HG03558 (cell line): ENCODE data around the gene FBXL19.

Experiments used
- ATAC-seq: cut with Tn5 transposase; IDR thresholded peaks from one replicate; pipeline ENCODE4 v1.9.1; 2021; ENCODE audit warnings: moderate number of reproducible peaks; ENCODE audit not compliant: unreplicated experiment; ENCODE audit errors: extremely low read depth

The FBXL19 gene

DNA sequence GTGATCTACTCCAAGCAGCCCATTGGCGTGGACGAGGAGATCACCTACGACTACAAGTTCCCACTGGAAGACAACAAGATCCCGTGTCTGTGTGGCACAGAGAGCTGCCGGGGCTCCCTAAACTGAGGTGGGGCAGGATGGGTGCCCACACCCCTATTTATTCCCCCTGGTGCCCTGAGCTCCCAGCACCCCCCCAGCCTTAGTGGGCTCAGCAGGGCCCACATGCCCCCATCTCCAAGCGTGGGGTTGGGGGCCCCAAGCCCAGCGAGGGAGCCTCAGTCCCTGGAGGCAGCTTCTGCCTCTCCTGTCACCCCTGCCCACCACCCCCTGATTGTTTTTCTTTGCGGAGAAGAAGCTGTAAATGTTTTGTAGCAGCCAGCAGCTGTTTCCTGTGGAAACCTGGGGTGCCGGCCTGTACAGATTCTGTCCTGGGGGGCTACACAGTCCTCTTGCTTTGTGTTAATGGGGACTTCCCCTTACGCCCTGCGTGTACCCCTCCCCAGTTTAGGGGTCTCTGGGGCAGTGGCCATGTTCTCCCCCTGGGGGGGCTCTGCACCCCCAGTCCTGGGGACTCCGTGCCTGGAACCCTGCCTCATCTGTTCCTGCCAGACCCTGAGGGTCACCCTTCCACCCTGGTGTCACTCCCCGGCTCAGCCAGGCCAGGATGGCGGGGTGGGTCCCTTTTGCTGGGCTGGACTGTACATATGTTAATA lies 60.7 kb downstream of the FBXL19 start:
- no peak for ATAC-seq

DNA sequence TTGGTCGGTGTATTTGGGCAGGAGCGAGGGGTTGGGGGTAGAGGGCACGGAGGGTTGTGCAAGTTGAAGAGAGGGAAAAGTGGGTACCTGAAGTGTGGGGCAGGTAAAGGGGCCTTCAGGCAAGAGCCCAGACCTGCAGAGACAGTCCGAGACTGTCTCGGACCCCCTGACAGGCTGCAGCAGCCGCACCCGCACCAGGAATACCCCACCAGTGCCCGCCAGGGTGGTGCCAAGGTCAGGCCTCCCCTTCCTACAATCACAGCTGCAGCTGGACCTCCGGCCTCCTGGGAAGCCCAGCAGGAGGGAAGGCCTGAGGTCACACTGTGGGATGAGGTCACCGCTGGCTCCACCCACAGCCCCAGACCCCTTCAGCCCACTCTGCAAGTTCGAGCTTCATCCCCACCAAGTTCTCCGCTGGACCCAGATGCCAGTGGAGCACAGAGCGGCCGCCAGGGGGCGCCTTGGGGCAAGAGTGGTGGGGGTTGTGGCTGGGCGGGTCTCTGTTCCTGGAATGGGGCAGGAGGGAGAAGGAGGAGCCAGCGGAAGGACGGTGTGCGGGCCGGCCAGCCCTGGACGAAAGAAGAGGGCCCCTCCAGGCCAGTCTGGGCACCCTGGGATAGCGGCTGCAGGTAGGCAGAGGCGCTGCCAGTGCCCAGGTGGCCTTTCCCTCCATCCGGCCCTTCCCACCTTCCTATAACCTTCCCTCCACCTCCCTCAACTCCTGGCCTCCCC lies 61.5 kb downstream of the FBXL19 start, which contains the start of gene HSD3B7:
TSS of gene HSD3B7 (plus strand) at position 539 of the 732 bp plus-strand sequence. CDS start 452 bp downstream, outside the sequence.
- ATAC-seq = no peak

DNA sequence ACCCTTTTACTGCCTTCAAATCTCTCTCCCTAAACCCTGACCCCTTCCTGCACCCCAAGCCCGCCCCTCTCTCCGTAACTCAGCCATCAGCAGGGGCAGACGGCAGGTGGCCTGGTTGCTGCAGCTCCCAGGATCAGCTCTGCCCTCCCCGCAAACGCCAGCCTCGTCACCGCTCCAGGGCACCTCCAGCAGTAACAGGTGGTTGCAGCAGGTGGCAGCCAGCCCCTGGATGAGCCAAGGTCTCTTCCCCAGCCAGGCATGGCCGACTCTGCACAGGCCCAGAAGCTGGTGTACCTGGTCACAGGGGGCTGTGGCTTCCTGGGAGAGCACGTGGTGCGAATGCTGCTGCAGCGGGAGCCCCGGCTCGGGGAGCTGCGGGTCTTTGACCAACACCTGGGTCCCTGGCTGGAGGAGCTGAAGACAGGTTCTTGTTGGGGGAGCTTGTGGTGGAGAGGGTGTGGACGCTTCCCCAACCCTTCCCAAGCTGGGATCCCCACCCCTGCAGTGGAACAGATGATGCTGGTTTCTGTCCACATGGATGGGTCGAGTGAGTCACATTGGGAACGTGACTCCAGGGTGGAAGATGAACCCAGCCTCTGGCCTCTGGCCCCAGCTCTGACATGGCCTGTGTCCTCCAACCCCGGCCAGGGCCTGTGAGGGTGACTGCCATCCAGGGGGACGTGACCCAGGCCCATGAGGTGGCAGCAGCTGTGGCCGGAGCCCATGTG lies 62.2 kb downstream of the FBXL19 start:
- ATAC-seq = no peak

DNA sequence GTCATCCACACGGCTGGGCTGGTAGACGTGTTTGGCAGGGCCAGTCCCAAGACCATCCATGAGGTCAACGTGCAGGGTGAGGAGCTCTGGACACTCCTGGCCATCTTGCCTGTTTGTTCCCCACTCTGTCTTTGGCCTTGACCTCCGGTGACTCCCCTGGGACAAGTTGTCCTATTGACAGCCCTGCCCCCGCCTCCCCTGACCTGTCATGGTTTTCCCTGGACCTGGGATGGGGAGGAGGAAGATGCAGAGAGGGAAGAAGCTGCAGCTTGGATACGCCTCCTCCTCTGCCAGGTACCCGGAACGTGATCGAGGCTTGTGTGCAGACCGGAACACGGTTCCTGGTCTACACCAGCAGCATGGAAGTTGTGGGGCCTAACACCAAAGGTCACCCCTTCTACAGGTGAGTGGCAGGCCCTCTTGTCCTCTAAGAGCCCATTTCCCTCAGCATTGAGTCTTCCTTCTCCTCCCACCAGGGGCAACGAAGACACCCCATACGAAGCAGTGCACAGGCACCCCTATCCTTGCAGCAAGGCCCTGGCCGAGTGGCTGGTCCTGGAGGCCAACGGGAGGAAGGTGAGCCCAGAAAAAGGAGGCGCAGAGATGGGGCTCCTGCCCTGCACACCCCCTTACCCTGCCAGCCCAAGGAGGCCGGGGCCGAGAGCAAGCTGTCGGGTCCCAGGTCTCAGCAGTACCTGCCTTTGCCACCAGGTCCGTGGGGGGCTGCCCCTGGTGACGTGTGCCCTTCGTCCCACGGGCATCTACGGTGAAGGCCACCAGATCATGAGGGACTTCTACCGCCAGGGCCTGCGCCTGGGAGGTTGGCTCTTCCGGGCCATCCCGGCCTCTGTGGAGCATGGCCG lies 63.0 kb downstream of the FBXL19 start:
- ATAC-seq = no peak

DNA sequence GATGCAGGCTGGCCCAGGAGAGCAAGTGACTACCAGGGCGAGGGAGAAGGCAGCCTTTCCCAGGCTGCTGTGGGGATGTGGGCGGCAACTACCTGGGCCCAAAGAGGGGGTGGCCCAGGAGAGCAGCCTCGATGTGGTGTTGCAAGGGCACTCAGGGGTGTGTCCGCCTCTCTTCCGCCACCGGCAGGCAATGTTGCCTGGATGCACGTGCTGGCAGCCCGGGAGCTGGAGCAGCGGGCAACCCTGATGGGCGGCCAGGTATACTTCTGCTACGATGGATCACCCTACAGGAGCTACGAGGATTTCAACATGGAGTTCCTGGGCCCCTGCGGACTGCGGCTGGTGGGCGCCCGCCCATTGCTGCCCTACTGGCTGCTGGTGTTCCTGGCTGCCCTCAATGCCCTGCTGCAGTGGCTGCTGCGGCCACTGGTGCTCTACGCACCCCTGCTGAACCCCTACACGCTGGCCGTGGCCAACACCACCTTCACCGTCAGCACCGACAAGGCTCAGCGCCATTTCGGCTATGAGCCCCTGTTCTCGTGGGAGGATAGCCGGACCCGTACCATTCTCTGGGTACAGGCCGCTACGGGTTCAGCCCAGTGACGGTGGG lies 64.3 kb downstream of the FBXL19 start:
- no peak for ATAC-seq

DNA sequence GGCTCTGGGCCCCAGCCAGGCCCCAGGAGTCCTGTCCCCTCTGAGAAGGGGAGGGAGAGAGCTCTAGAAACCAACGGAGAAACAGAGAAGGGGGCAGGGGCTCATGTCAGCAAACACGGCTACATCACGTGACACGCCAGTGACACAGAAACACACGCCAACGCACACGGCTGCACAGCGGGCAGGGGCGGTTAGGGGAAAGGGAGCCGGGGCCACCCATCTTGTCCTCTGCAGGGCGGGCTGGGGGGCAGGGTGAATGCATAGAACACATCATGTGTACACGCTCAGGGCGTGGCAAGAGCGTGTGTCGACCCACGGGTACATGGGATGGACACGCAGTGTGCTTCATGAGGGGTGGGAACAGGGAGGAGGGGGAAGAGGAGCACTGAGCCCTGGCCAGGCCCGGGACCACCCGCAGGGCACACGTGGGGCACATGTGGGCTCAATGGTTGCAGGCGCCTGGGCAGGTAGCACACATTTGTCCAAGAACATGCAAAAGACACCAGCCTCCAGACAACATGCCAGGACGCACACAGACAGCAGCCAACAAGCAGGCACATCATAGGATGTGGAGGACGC lies 66.2 kb downstream of the FBXL19 start:
- no peak for ATAC-seq

DNA sequence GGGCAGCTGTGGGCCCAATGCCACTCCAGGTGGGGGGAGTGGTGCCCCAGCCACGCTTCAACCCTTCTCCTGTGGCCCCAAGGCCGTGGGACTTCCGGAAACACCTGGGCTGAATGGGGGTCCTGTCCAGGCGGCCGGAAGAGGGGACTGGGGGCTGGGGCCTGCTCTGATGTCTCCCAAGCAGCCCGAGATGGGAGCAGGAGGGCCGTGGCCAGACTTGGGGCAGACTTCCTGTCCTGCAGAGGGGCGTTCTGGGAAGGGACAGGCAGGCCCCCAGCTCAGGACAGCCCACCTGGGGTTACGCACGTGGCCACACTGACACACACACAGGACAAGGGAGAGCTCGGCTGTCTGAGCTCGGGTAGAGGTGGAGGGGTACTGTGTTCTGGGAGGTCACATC lies 66.7 kb downstream of the FBXL19 start:
- no peak for ATAC-seq

DNA sequence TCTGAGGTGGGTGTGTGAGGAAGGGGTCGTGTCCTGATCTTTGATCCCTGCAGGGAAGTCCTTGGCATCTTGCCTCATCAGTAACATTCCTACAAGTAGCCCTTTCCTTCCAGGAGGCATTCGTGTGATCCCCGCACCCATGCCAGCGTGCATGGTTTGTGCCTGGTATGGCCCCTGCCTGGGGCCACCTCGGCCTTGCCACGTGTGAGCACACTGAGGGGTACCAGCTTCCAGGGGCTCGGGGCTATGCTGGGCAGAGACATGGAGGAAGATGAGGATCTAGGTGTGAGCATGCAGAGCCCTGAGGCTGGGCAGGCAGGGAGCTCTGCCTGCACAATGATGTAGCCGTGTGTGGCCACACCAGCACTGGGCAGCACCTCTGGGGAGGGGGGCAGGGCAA lies 67.7 kb downstream of the FBXL19 start:
- ATAC-seq = no peak

DNA sequence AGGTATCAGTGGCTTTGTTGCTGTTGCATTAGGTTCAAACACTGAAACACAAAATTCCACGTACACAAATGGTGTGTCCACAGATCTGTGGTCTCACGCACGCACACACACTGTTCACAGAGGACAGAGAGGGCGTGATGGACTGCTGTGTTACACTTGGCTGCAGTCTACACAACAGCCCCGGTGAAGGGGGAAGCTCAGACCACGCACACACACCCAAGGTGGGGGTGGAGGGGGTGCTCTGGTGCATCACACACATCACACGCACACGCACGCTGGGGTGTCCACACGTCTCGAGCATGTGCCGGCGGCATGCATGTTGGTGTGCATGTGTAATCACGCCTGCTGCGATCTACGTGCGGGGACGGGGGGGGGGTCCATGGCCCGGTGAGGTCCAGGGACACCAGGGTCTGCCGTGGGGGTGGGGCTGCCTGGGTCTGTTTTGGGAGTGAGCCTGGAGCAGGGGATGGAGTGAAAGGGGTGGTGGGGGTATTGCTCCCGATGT lies 69.0 kb downstream of the FBXL19 start:
- ATAC-seq = no peak

DNA sequence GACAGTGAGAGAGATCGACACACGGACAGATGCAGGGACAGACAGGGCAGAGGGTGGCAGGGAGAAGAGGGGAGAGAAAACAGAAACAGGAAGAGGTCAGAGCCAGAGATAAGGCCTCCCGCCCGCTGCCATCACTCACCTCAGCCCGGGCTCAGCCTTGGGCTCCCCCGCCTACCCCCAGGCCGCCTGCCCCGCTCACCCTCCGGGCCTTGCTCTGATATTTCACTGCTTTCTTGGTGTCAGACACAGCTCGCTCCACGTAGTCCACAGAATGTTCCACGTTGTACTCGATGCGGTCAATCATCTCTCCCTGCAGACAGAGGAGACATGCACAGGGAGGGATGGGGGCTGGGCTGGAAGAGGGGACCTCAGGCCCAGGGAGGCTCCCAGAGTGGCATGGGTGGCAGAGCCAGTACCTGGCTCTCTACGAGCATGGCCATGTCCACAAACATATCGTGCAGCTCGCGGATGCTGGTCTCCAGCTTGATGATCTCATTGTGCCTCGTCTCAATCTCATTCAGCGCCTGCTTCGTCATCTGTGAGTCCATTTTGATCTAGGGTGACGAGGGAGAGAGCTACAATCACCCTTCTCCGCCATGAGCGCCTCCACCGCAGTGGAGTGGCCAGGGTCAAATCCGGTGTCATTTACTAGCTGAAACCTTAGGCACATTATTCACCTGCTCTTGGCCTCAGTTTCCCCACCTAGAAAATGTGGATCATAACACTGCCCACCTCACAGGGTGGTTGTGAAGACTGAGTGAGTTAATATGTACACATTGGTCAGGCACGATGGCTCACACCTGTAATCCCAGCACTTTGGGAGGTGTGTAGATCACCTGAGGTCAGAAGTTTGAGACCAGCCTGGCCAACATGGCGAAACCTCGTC lies 69.8 kb downstream of the FBXL19 start:
- no peak for ATAC-seq

DNA sequence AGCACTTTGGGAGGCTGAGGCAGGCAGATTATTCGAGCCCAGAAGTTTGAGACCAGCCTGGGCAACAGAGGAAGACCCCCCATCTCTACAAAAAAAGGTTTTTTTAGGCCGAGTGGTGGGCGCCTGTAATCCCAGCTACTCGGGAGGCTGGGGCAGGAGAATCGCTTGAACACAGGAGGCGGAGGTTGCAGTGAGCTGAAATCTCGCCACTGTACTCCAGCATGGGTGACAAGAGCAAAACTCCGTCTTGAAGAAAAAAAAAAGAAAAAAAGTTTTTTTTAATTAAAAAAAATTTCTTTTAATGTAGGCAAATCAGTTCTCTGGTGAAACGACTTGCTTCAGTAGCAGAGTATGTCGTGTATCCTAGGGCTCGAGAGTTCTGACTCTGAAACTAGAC lies 72.6 kb downstream of the FBXL19 start:
- no peak for ATAC-seq

DNA sequence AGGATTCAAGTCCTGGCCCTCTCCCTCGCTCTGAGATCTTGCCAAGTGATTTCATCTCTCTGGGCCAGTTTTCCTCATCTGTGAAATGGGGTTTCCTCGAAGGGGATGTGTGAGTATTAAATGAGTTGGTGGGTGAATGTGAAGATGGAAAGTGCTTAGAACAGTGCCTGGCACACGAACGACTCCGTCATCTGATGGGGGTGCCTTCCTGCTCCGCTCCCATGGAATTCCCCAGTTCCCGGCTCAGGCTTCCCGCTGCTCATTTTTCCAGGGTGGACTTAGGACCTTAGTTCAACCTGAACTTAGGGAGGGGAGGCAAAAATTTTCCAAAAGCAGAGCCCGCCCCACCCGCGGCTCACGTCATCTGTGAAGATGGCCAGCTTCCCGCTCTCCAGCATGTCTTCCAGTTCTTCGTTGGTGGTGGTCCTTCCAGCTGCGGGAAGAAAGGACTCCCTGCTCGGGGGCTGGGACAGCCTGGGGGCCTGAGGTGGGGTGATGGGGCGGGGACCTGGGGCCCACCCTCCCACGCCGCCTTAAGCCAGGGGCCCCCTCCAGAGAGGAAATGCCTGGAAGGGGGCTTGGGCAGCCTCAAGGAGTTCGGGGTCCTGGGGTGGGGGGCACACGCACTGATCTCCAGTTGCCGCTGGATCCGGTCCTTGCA lies 73.1 kb downstream of the FBXL19 start:
- no peak for ATAC-seq

DNA sequence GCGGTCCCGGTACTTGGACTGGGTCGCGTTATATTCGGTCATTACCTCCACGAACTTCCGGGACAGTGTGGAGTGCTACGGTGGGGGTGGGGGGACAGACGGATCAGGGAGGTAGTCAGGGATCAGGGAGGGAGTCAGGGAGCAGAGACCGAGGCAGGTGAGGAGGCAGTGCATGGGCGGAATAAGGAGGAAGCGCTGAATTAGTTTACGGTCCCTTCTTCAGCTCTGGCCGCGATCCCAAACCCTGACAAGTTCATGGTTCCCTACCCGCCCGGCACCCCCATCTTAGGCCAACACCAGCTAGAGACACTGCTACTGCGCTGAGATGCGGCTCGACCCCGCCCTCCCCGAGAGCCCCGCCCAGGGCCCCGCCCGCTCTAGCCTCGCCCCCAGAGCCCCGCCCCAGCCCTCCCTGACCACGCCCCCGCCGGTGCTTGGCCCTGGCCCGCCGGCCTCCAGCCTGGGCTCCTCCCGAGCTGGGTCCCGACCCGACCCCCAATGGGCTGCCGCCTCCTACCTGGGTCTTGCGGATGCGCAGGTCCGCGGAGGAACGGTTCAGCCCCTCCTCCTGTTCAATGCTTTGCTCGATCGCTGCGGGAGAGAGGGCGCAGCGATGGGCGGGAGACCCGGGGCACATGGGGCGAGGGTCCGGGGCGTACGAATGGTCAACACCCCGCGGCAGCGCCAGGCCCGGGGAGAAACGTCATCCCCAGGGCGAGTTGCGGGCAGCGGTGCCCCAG lies 73.8 kb downstream of the FBXL19 start:
- no peak for ATAC-seq

DNA sequence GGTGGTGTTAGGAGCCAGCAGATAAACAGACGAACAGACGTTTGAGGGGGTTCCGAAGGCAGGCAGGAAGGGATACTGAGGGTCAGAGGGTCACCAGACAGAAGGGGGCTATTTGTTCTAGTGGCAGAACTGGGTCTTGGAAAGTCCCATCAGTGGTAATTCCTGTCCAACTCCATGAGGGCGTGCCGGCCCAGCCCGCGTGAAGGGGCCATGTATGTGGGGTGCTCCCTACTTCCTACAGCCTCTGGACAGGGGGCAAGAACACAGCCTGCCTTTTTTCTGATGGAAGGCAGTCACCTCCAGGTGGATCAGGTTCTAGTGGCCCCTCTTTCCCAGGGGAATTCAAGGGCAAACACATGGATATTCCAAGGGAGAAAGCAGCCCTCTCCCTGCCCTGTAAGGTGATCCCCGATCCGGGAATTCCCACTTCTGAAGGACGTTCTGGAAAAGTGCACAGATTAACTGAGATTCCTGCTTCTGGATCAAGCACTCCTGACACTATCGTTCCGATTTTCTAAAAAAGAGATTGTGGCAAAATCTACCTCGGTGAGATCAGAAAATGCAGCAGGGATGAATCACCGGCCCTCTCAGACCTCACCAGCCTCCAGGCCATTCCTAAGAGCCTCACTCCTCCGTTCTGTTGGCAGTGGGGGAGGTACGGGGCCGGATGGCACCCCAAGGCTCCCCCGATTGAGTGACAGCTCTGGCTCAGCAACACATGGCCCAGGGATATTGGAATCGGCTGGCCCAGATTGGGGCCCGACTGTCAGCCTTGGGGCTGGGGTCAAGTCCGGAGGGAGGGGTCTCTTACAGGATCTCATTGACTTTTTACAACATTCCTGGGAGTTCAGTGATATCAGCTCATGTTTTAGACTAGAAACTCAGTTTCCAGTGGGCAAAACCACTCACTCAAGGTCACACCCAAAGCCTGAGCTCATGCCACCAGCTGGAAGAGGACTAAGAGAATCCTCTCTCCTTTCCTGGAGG lies 74.6 kb downstream of the FBXL19 start:
- ATAC-seq = no peak
